Measurements from ENCODE around the gene ANKRD11. TPM values are rescaled to one million over a fixed set of nuclear protein-coding genes. Genes with fewer than 3 reads are reported as not detected.

ANKRD11 gene
- total RNA-seq, 4 donors from 2014 or later: 67.0 to 107 (median 88.9) TPM

DNA sequence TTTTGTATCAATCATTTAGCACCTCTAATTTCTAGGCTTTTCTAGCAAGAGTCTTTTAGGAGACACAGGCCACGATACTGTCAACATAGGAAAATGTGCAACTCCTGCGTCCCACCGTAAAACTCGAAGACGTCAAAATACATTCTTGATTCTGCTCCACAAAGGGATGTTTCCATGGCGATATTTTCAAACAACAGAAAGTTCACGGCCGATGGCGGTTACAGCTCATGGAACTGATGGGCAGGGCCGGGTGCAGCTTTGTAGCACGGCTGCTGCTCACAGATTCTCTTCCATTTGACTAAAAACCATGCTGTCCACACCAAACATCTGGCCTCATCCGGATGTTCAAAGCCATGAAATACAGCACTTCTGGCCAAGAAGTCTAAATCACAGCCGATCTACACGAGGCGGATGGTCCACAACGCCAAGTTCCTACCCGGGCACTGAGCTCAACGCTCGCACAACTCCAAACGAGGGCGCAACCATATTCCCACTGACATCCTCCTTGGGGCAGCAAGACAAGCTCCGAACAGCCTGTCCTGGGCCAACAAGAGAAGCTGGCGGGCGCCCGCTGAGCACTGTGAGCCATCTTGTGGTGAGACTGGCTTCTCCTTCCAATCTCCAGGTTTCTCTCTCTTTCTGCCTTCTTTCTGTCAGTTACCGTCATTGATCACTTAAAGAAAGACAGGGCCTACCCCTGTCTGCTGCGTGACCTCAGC, 193.0 kb downstream of the ANKRD11 start:
- Histone ChIP-seq H3K9me3 (no peaks in the 10 kb centered on the region), H3K4me1 (peaks cover 0 to 97% (median 44%) of the 10 kb centered on the region in 3 donors), H3K4me3 (no peak overlapping the region), H3K27me3 (no peaks in the 10 kb centered on the region), H3K36me3 (no peaks in the 10 kb centered on the region), H3K27ac (peak overlapping the region in 3 of 4 donors; percentile 85 to 92 (median 86))
- WGBS, 2 donors (ENCODE audit: low coverage in 1 of 2): 51 to 61% methylated on average over 6 to 13 of the region's 27 CpGs
- TF ChIP-seq, protein P1, sequence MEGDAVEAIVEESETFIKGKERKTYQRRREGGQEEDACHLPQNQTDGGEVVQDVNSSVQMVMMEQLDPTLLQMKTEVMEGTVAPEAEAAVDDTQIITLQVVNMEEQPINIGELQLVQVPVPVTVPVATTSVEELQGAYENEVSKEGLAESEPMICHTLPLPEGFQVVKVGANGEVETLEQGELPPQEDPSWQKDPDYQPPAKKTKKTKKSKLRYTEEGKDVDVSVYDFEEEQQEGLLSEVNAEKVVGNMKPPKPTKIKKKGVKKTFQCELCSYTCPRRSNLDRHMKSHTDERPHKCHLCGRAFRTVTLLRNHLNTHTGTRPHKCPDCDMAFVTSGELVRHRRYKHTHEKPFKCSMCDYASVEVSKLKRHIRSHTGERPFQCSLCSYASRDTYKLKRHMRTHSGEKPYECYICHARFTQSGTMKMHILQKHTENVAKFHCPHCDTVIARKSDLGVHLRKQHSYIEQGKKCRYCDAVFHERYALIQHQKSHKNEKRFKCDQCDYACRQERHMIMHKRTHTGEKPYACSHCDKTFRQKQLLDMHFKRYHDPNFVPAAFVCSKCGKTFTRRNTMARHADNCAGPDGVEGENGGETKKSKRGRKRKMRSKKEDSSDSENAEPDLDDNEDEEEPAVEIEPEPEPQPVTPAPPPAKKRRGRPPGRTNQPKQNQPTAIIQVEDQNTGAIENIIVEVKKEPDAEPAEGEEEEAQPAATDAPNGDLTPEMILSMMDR (IDR thresholded peaks at IDR 0.05): no peak
- TF ChIP-seq POLR2AphosphoS5 (IDR thresholded peaks at IDR 0.05) (no peak), EP300 (IDR thresholded peaks at IDR 0.05) (no peak), POLR2A (IDR thresholded peaks at IDR 0.05) (no peak)
- ATAC-seq: no peak

DNA sequence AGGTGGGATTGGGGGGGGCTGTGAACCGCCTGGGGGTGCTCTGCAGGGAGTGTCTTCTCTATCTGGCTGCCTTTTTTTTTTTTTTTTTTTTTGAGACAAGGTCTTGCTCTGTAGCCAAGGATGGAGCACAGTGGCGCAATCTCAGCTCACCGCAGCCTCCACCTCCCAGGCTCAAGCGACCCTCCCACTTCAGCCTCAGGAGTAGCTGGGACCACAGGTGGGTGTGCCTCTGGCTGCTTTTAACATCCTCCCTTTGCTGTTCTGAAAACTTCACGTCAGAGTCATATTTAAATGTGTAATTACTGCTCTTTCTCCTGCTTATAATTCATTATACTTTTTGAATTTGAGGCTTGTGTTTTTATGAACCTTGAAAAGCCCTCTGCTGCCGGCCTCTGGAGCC, 194.4 kb downstream of the ANKRD11 start:
- ATAC-seq: no peak
- Histone ChIP-seq H3K27me3 (no peaks in the 10 kb centered on the region), H3K4me3 (no peak overlapping the region), H3K36me3 (peaks cover 0 to 5% of the 10 kb centered on the region in 2 donors), H3K27ac (peak overlapping the region in 1 of 4 donors; percentile 92), H3K4me1 (peaks cover 0 to 84% (median 32%) of the 10 kb centered on the region in 3 donors), H3K9me3 (no peaks in the 10 kb centered on the region)
- WGBS, 2 donors (ENCODE audit: low coverage in 1 of 2): 84 to 87% methylated on average over 2 to 5 of the region's 6 CpGs
- TF ChIP-seq EP300 (IDR thresholded peaks at IDR 0.05) (no peak), POLR2A (IDR thresholded peaks at IDR 0.05) (no peak), POLR2AphosphoS5 (IDR thresholded peaks at IDR 0.05) (no peak)
- TF ChIP-seq, protein P1 (IDR thresholded peaks at IDR 0.05): no peak

DNA sequence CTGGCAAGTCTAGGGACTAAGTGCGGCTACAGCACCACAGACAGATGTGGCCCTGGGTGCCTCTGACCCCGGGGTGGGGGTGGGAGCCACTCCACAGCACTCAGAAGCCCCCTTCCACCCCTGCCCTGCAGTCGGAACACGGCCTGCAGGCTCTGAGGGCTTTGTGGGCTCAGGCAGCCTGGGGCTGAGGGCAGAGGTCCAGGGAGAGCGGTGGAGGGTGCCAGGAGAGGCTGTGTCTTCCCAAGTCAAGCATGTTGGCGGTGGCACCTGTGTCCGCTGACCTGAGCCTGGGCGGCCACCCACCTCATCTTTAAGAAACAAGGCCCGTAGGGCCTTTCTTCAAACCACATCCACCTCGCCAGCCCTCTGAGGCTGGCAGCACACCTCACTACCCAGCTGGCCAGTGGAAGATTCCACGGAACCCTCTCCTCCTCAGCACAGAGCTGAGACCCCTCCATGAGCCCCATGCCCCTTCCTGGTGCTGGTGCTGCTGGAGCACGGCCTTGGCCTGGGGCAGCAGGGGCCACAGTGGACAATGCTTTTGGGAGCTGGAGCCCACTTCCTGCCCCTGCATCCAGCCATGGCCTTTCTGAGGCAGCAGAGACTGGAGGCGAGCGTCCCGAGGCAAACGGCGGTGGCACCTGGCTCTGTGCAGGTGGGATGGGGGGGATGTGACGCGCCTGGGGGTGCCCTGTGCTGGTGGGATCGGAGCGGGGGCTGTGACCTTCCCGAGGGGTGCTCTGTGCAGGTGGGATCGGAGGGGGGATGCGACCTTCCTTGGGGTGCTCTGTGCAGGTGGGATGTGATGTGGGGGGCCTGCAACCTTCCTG, 195.1 kb downstream of the ANKRD11 start:
- ATAC-seq: no peak
- peak overlapping the region in 1 of 4 donors; percentile 55 for H3K27ac ChIP-seq
- H3K4me1 ChIP-seq: peaks cover 0 to 78% (median 28%) of the 10 kb centered on the region in 3 donors
- no peak overlapping the region for H3K4me3 ChIP-seq
- TF ChIP-seq EP300 (IDR thresholded peaks at IDR 0.05): no peak
- TF ChIP-seq POLR2AphosphoS5 (IDR thresholded peaks at IDR 0.05): no peak
- TF ChIP-seq, protein P1 (IDR thresholded peaks at IDR 0.05): no peak
- no peak for TF ChIP-seq POLR2A (IDR thresholded peaks at IDR 0.05)
- H3K36me3 ChIP-seq: peaks cover 0 to 11% of the 10 kb centered on the region in 2 donors
- H3K27me3 ChIP-seq: no peaks in the 10 kb centered on the region
- WGBS, 2 donors (ENCODE audit: low coverage in 1 of 2): 100% methylated on average over 4 of the region's 24 CpGs; no CpG with 5 or more reads in 1 of the 2 donors
- H3K9me3 ChIP-seq: no peaks in the 10 kb centered on the region

DNA sequence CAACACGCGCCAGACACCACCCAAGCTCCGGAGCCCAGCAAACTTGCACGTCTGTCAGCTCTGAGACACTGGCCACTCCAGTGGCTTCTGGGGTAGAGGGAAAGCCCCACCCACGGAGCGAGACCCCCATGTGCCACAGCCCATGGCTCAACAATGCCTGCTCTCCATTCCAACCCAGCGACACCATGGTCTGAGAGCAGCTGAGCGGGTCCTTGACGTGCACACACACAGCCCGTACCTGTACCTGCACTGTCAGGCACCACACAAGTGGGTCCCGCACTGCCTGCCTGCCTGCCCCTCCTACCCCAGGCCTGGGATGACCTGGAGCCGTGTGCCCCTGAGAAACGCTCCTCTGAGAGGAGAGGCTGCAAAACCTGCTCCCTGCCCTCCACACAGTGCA, 195.9 kb downstream of the ANKRD11 start:
- H3K4me1 ChIP-seq: peaks cover 0 to 73% (median 24%) of the 10 kb centered on the region in 3 donors
- no peak for ATAC-seq
- H3K4me3 ChIP-seq: no peak overlapping the region
- H3K36me3 ChIP-seq: peaks cover 0 to 16% of the 10 kb centered on the region in 2 donors
- H3K9me3 ChIP-seq: no peaks in the 10 kb centered on the region
- WGBS, 2 donors (ENCODE audit: low coverage in 1 of 2): 90% methylated on average over 2 of the region's 13 CpGs; no CpG with 5 or more reads in 1 of the 2 donors
- H3K27me3 ChIP-seq: no peaks in the 10 kb centered on the region
- H3K27ac ChIP-seq: peak overlapping the region in 1 of 4 donors; percentile 55
- TF ChIP-seq POLR2AphosphoS5 (IDR thresholded peaks at IDR 0.05) (no peak), POLR2A (IDR thresholded peaks at IDR 0.05) (no peak), EP300 (IDR thresholded peaks at IDR 0.05) (no peak)
- TF ChIP-seq, protein P1 (IDR thresholded peaks at IDR 0.05): no peak
